Hepatocyte (in vitro differentiated cells): ENCODE measurements around the gene MBIP. TPM values are rescaled to one million over a fixed set of nuclear protein-coding genes. Genes with fewer than 3 reads are reported as not detected.
"Not testable (repeated sequence)": the region's sequence is repeated elsewhere in the genome, so short reads cannot be mapped to it uniquely, and the experiment has no call there.

ENCODE experiments used
- DNase-seq: peaks from one replicate; pipeline ENCODE4 v3.0.0-alpha.2; 2016; ENCODE audit warnings: low spot score
- H2AFZ ChIP-seq: fragments of 200-600 bp; sonication (generic); 2 replicates; pipeline ENCODE4 v1.6.0; 2016; ENCODE audit warnings: antibody characterized with exemption, mild to moderate bottlenecking
- H3K27ac ChIP-seq: fragments of 200-600 bp; sonication (generic); 2 replicates; pipeline ENCODE4 v1.5.1; 2016; ENCODE audit warnings: mild to moderate bottlenecking
- H3K27me3 ChIP-seq: fragments of 200-600 bp; sonication (generic); 2 replicates; pipeline ENCODE4 v1.6.1; 2016
- H3K36me3 ChIP-seq: fragments of 200-600 bp; sonication (generic); replicated peaks from 2 replicates; pipeline ENCODE4 v1.5.1; 2016; ENCODE audit warnings: low read depth; ENCODE audit not compliant: insufficient read depth
- H3K4me1 ChIP-seq: fragments of 200-600 bp; sonication (generic); 2 replicates; pipeline ENCODE4 v1.5.1; 2016; ENCODE audit warnings: mild to moderate bottlenecking, moderate library complexity; ENCODE audit not compliant: insufficient read depth
- H3K4me2 ChIP-seq: fragments of 200-600 bp; sonication (generic); 2 replicates; pipeline ENCODE4 v1.6.0; 2016
- H3K4me3 ChIP-seq: fragments of 200-600 bp; sonication (generic); 2 replicates; pipeline ENCODE4 v1.5.1; 2016; ENCODE audit warnings: mild to moderate bottlenecking
- H3K79me2 ChIP-seq: fragments of 200-600 bp; sonication (generic); 2 replicates; pipeline ENCODE4 v1.6.0; 2017; ENCODE audit warnings: mild to moderate bottlenecking
- H3K9me2 ChIP-seq: fragments of 200-600 bp; sonication (generic); replicated peaks from 2 replicates; pipeline ENCODE4 v1.6.0; 2017; ENCODE audit warnings: mild to moderate bottlenecking; ENCODE audit not compliant: insufficient read depth
- H3K9me3 ChIP-seq: fragments of 200-600 bp; sonication (generic); 2 replicates; pipeline ENCODE4 v1.5.1; 2016; ENCODE audit warnings: low read depth, mild to moderate bottlenecking
- H4K20me1 ChIP-seq: fragments of 200-600 bp; sonication (generic); 2 replicates; pipeline ENCODE4 v1.6.0; 2016; ENCODE audit warnings: mild to moderate bottlenecking; ENCODE audit not compliant: insufficient read depth, poor library complexity, severe bottlenecking
- CTCF ChIP-seq: fragments of 200-600 bp; sonication (generic); IDR thresholded peaks from 2 replicates; pipeline ENCODE4 v1.5.1; 2016; ENCODE audit warnings: antibody characterized with exemption, mild to moderate bottlenecking; ENCODE audit not compliant: poor library complexity
- EZH2 ChIP-seq: fragments of 200-600 bp; sonication (generic); IDR thresholded peaks from 2 replicates; pipeline ENCODE4 v1.6.1; 2016; ENCODE audit warnings: antibody characterized with exemption, mild to moderate bottlenecking, borderline replicate concordance
- EZH2phosphoT487 ChIP-seq: fragments of 200-600 bp; sonication (generic); IDR thresholded peaks from one replicate; pipeline ENCODE4 v1.6.1; 2018; ENCODE audit warnings: antibody characterized with exemption, mild to moderate bottlenecking, low read depth, moderate library complexity; ENCODE audit not compliant: unreplicated experiment, severe bottlenecking
- WGBS: methylation state at CpG from one replicate; pipeline ENCODE4 v1.1.6; 2016; ENCODE audit warnings: low lambda C conversion rate; ENCODE audit errors: missing lambda C conversion rate; 5-methylcytosine and 5-hydroxymethylcytosine counted together
- polyA plus RNA-seq: library from polyadenylated mRNA; unstranded; fragments of >200 nt; fragmentation: Nextera tagmentation; extraction: Ambion mirVana; gene quantifications from 2 replicates; pipeline ENCODE4 v1.2.1, GENCODE V29; 2016
- total RNA-seq: library from RNA; depleted of rRNA; stranded (reverse); fragments of >200 nt; gene quantifications from 2 replicates; pipeline ENCODE4 v1.2.3, GENCODE V29; 2014

Gene MBIP
- total and polyA plus RNA-seq, 2 experiments from 2014 or later, result 27.8 to 28.4 TPM

- no peaks in the 10 kb centered on the region for H3K9me3 ChIP-seq
- H3K27ac ChIP-seq, result no peak overlapping the region
- no peaks in the 10 kb centered on the region for H3K27me3 ChIP-seq
- no peaks in the 10 kb centered on the region for H3K4me1 ChIP-seq
- DNase-seq, result no peak
- no peak overlapping the region for H2AFZ ChIP-seq
- no peaks in the 10 kb centered on the region for H3K79me2 ChIP-seq
- H3K36me3 ChIP-seq, result no peaks in the 10 kb centered on the region
- H3K4me3 ChIP-seq, result no peak overlapping the region
- TF ChIP-seq EZH2phosphoT487, result no peak
- no peak for TF ChIP-seq EZH2
- no peak for TF ChIP-seq CTCF
- H3K4me2 ChIP-seq, result no peak overlapping the region
- H3K9me2 ChIP-seq, result no peaks in the 10 kb centered on the region
- H4K20me1 ChIP-seq, result no peaks in the 10 kb centered on the region
Observed at GRCh38 chr14:36340276-36340890, 19.9 kb upstream of the MBIP start.

GRCh38 chr14:36339816-36340215 lies 19.4 kb upstream of the MBIP start:
- Histone ChIP-seq H3K4me3 (no peak overlapping the region), H3K9me2 (no peaks in the 10 kb centered on the region), H3K4me1 (no peaks in the 10 kb centered on the region), H3K9me3 (no peaks in the 10 kb centered on the region), H3K27me3 (no peaks in the 10 kb centered on the region), H2AFZ (no peak overlapping the region), H3K36me3 (no peaks in the 10 kb centered on the region), H3K79me2 (no peaks in the 10 kb centered on the region), H3K4me2 (no peak overlapping the region), H3K27ac (no peak overlapping the region), H4K20me1 (no peaks in the 10 kb centered on the region)
- DNase-seq, result no peak
- TF ChIP-seq EZH2phosphoT487, result no peak
- no peak for TF ChIP-seq EZH2
- TF ChIP-seq CTCF, result no peak
- WGBS, result 94% methylated on average over 1 of the region's 1 CpG

- no peak overlapping the region for H3K4me2 ChIP-seq
- no peaks in the 10 kb centered on the region for H3K36me3 ChIP-seq
- H4K20me1 ChIP-seq, result no peaks in the 10 kb centered on the region
- no peaks in the 10 kb centered on the region for H3K4me1 ChIP-seq
- DNase-seq, result no peak
- no peaks in the 10 kb centered on the region for H3K9me2 ChIP-seq
- no peak overlapping the region for H3K4me3 ChIP-seq
- H3K9me3 ChIP-seq, result no peaks in the 10 kb centered on the region
- no peak overlapping the region for H3K27ac ChIP-seq
- 78% methylated on average over 4 of the region's 4 CpGs for WGBS
- H3K79me2 ChIP-seq, result no peaks in the 10 kb centered on the region
- no peak overlapping the region for H2AFZ ChIP-seq
- TF ChIP-seq CTCF, result no peak
- TF ChIP-seq EZH2phosphoT487, result no peak
- no peak for TF ChIP-seq EZH2
- no peaks in the 10 kb centered on the region for H3K27me3 ChIP-seq
Observed at GRCh38 chr14:36333119-36333518, 12.7 kb upstream of the MBIP start.

- not testable (repeated sequence) for H3K36me3 ChIP-seq, H2AFZ ChIP-seq, H3K9me3 ChIP-seq, H3K79me2 ChIP-seq, H3K4me2 ChIP-seq, H3K9me2 ChIP-seq, H4K20me1 ChIP-seq, H3K4me1 ChIP-seq, H3K27me3 ChIP-seq, DNase-seq, H3K4me3 ChIP-seq, H3K27ac ChIP-seq
- WGBS, result 91% methylated on average over 4 of the region's 4 CpGs
Observed at GRCh38 chr14:36327573-36327972, 7.1 kb upstream of the MBIP start.
